ENCODE data around the gene CCDC174. TPM values are rescaled to one million over a fixed set of nuclear protein-coding genes. Genes with fewer than 3 reads are reported as not detected.

The CCDC174 gene
- total and polyA plus RNA-seq, 7 donors, result 10.6 to 24.1 (median 13.5) TPM

DNA sequence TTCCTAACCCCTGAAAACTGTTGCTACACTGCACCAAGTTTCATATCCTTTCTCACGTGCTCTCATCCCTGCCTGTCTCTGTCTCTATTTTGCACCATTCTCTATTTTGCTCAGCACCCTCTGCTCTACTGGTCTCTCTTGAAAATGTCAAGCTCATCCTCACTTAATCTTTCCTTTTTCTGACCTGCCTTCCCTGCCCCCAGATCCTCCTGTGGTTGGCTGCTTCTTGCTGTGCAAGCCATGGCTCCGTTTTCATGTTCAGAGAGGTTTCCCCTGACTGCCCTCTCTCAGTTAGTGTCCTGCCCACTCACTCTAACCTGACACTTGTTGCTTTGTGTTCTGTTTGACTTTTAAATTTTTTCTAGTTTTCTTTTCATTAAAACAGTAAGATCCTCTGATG is 6.0 kb downstream of the CCDC174 start:
- WGBS, 3 donors, result 69 to 94% (median 85%) methylated on average over 2 of the region's 2 CpGs
- H3K4me3 ChIP-seq, result no peak overlapping the region
- no peaks in the 10 kb centered on the region for H3K9me3 ChIP-seq
- intact Hi-C loops (cut with DNase I), result loop anchor here in 1 of 2 donors (10.0 kb wide), 1 partner anchor 397 kb away; no protein-coding TSS in a partner anchor
- peaks cover 15% of the 10 kb centered on the region for H3K4me1 ChIP-seq
- TF ChIP-seq, protein P1, sequence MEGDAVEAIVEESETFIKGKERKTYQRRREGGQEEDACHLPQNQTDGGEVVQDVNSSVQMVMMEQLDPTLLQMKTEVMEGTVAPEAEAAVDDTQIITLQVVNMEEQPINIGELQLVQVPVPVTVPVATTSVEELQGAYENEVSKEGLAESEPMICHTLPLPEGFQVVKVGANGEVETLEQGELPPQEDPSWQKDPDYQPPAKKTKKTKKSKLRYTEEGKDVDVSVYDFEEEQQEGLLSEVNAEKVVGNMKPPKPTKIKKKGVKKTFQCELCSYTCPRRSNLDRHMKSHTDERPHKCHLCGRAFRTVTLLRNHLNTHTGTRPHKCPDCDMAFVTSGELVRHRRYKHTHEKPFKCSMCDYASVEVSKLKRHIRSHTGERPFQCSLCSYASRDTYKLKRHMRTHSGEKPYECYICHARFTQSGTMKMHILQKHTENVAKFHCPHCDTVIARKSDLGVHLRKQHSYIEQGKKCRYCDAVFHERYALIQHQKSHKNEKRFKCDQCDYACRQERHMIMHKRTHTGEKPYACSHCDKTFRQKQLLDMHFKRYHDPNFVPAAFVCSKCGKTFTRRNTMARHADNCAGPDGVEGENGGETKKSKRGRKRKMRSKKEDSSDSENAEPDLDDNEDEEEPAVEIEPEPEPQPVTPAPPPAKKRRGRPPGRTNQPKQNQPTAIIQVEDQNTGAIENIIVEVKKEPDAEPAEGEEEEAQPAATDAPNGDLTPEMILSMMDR (IDR thresholded peaks at IDR 0.05), result no peak
- DNase-seq (no peak), ATAC-seq (no peak)
- no peaks in the 10 kb centered on the region for H3K27me3 ChIP-seq (ENCODE audit: insufficient read depth in 3 of 3, low read length in 2 of 3)
- H3K36me3 ChIP-seq (ENCODE audit: insufficient read depth in 1 of 2, low read depth in 1 of 2), result peaks cover 8 to 89% of the 10 kb centered on the region in 2 donors
- no peak overlapping the region for H3K27ac ChIP-seq

- 92 to 97% (median 97%) methylated on average over 2 of the region's 2 CpGs for WGBS, 3 donors
- Histone ChIP-seq H3K27ac (no peak overlapping the region), H3K9me3 (no peaks in the 10 kb centered on the region), H3K4me1 (peaks cover 1% of the 10 kb centered on the region), H3K4me3 (no peak overlapping the region), H3K36me3 (ENCODE audit: insufficient read depth in 1 of 2, low read depth in 1 of 2) (peaks cover 8 to 98% of the 10 kb centered on the region in 2 donors), H3K27me3 (ENCODE audit: insufficient read depth in 3 of 3, low read length in 2 of 3) (no peaks in the 10 kb centered on the region)
- TF ChIP-seq, protein P1 (IDR thresholded peaks at IDR 0.05), result no peak
- ATAC-seq (no peak), DNase-seq (no peak)
- intact Hi-C loops (cut with DNase I), result loop anchor here in 1 of 2 donors (10.0 kb wide), 1 partner anchor 396 kb away; no protein-coding TSS in a partner anchor
Observed at GRCh38 chr3:14658978-14659377, 7.4 kb downstream of the CCDC174 start.

- Histone ChIP-seq H3K27me3 (ENCODE audit: insufficient read depth in 3 of 3, low read length in 2 of 3) (no peaks in the 10 kb centered on the region), H3K27ac (no peak overlapping the region), H3K4me3 (no peak overlapping the region), H3K9me3 (no peaks in the 10 kb centered on the region), H3K36me3 (ENCODE audit: insufficient read depth in 1 of 2, low read depth in 1 of 2) (peaks cover 15 to 100% of the 10 kb centered on the region in 2 donors), H3K4me1 (no peaks in the 10 kb centered on the region)
- TF ChIP-seq, protein P1 (IDR thresholded peaks at IDR 0.05), result no peak
- no peak for ATAC-seq
- intact Hi-C loops (cut with DNase I), result loop anchor here (5.0 to 10.0 kb wide), 2 partner anchors 546 to 586 kb away; no protein-coding TSS in a partner anchor
- WGBS, 3 donors, result 69 to 82% (median 80%) methylated on average over 4 of the region's 4 CpGs
- no peak for DNase-seq
Observed at GRCh38 chr3:14660942-14661341, 9.4 kb downstream of the CCDC174 start.

- no peaks in the 10 kb centered on the region for H3K27me3 ChIP-seq (ENCODE audit: insufficient read depth in 3 of 3, low read length in 2 of 3)
- no peaks in the 10 kb centered on the region for H3K4me1 ChIP-seq
- H3K27ac ChIP-seq, result no peak overlapping the region
- no peak overlapping the region for H3K4me3 ChIP-seq
- DNase-seq, result no peak
- H3K36me3 ChIP-seq (ENCODE audit: insufficient read depth in 1 of 2, low read depth in 1 of 2), result peaks cover 20 to 100% of the 10 kb centered on the region in 2 donors
- no peaks in the 10 kb centered on the region for H3K9me3 ChIP-seq
- intact Hi-C loops (cut with DNase I), result loop anchor here (5.0 to 10.0 kb wide), 2 partner anchors 549 to 584 kb away; no protein-coding TSS in a partner anchor
- no peak for ATAC-seq
- WGBS, 3 donors, result 84 to 89% (median 87%) methylated on average over 5 of the region's 5 CpGs
- TF ChIP-seq, protein P1 (IDR thresholded peaks at IDR 0.05), result no peak
Observed at GRCh38 chr3:14663396-14664135, 12.0 kb downstream of the CCDC174 start.
